Middle frontal gyrus (tissue), 1 donor: ENCODE data around the gene ACOT9.
"Not testable (repeated sequence)": the region's sequence is repeated elsewhere in the genome, so short reads cannot be mapped to it uniquely, and the experiment has no call there.

ENCODE experiments used
- DNase-seq: peaks from one replicate; pipeline ENCODE4 v3.0.0-alpha.2; 2015; ENCODE audit warnings: low spot score; ENCODE audit errors: extremely low spot score

ACOT9 gene

GRCh38 chrX:23765868-23766267 lies 22.8 kb upstream of the ACOT9 start:
- DNase-seq = no peak

- DNase-seq = no peak
Observed at GRCh38 chrX:23765449-23765848, 22.4 kb upstream of the ACOT9 start.

GRCh38 chrX:23764188-23764984 lies 21.3 kb upstream of the ACOT9 start:
- DNase-seq = no peak

GRCh38 chrX:23759821-23760220 lies 16.7 kb upstream of the ACOT9 start:
- DNase-seq = no peak

- DNase-seq = no peak
Observed at GRCh38 chrX:23756165-23756564, 13.1 kb upstream of the ACOT9 start.

- no peak for DNase-seq
Observed at GRCh38 chrX:23754664-23755063, 11.6 kb upstream of the ACOT9 start.

GRCh38 chrX:23752740-23753415 lies 9.8 kb upstream of the ACOT9 start:
- no peak for DNase-seq

GRCh38 chrX:23749576-23749975 lies 6.5 kb upstream of the ACOT9 start:
- no peak for DNase-seq

- no peak for DNase-seq
Observed at GRCh38 chrX:23749129-23749528, 6.1 kb upstream of the ACOT9 start.

- no peak for DNase-seq
Observed at GRCh38 chrX:23745786-23746185, 2.7 kb upstream of the ACOT9 start.

GRCh38 chrX:23743623-23743971 lies 521 bp upstream of the ACOT9 start:
- not testable (repeated sequence) for DNase-seq

GRCh38 chrX:23742174-23742696 lies 841 bp downstream of the ACOT9 start:
- DNase-seq = no peak

- no peak for DNase-seq
Observed at GRCh38 chrX:23737413-23737812, 5.7 kb downstream of the ACOT9 start.

- DNase-seq = no peak
Observed at GRCh38 chrX:23736030-23736429, 7.0 kb downstream of the ACOT9 start.

- DNase-seq = no peak
Observed at GRCh38 chrX:23732704-23733103, 10.4 kb downstream of the ACOT9 start.

GRCh38 chrX:23731951-23732350 lies 11.1 kb downstream of the ACOT9 start:
- DNase-seq = no peak

GRCh38 chrX:23729214-23729613 lies 13.9 kb downstream of the ACOT9 start:
- no peak for DNase-seq

GRCh38 chrX:23727206-23727605 lies 15.9 kb downstream of the ACOT9 start:
- no peak for DNase-seq

- no peak for DNase-seq
Observed at GRCh38 chrX:23726191-23726590, 16.9 kb downstream of the ACOT9 start.

- no peak for DNase-seq
Observed at GRCh38 chrX:23720117-23720677, 22.9 kb downstream of the ACOT9 start.

- DNase-seq = no peak
Observed at GRCh38 chrX:23705235-23705634, 37.8 kb downstream of the ACOT9 start.

- DNase-seq = no peak
Observed at GRCh38 chrX:23704673-23705206, 38.3 kb downstream of the ACOT9 start.
